GM10266 (cell line): ENCODE data around the gene CLTA.
"Not testable (repeated sequence)": the region's sequence is repeated elsewhere in the genome, so short reads cannot be mapped to it uniquely, and the experiment has no call there.

Source experiments
- DNase-seq: peaks from one replicate; pipeline ENCODE4 v3.0.0; 2012; ENCODE audit errors: extremely low spot score
- TF ChIP-seq, protein P1 (sequence below): IDR thresholded peaks from 2 replicates; pipeline ENCODE4 v1.5.1; 2012; ENCODE audit warnings: mild to moderate bottlenecking, low read depth; ENCODE audit not compliant: control insufficient read depth, insufficient read depth; ENCODE audit errors: missing control alignments

The CLTA gene

DNA sequence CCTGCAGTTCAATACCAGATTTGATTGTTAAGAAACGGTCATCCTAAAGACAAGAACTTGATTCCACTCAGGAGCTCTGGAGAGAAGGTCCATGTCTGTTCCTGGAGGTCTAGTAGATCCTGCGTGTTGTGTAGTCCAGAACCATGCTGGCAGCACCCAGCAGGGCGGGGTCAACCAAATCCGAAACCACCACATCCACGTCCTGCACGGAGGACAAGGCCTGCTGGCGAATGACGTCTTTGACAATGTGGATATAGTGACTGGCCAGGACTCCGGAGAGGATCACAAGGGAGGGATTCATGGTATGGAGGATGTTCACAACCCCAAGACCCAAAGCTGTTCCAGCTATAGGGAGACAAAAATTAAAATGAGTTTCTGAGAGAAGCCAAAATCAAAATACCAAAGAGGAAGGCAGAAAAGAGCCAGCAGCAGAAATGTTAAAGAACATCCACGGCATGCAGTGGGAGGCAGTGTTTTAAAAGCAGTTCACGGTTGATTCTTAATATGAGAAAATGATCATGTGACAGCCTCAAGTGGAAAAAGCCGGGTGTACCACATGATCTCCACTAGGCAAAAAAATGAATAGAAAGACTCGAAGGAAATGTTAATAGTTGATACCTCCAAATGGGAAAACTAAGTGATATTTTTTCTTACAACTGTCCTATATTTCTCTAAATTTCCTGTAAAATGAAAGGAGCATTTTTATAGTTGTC is 26.7 kb downstream of the CLTA start:
- DNase-seq: no peak
- TF ChIP-seq, protein P1, sequence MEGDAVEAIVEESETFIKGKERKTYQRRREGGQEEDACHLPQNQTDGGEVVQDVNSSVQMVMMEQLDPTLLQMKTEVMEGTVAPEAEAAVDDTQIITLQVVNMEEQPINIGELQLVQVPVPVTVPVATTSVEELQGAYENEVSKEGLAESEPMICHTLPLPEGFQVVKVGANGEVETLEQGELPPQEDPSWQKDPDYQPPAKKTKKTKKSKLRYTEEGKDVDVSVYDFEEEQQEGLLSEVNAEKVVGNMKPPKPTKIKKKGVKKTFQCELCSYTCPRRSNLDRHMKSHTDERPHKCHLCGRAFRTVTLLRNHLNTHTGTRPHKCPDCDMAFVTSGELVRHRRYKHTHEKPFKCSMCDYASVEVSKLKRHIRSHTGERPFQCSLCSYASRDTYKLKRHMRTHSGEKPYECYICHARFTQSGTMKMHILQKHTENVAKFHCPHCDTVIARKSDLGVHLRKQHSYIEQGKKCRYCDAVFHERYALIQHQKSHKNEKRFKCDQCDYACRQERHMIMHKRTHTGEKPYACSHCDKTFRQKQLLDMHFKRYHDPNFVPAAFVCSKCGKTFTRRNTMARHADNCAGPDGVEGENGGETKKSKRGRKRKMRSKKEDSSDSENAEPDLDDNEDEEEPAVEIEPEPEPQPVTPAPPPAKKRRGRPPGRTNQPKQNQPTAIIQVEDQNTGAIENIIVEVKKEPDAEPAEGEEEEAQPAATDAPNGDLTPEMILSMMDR: no peak

DNA sequence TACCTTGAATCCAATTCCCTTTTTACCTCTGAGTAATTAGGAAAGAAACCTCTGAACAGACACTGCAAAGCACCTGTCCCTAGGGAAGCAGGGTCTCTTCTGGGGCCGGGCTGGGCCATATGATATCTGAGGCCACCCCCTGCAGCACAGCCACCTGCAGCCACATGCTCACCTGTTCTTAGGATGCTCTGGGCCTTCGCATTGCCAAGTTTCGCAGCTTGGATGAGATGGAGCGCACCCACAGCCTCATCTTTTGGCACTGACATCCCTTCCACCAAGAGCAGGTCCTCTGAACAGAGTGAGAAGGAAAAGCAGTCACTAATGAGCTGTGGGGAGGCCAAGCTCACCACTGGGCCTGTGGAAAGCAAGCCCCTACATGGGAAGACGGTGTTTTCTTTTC is 27.3 kb downstream of the CLTA start:
- TF ChIP-seq, protein P1: no peak
- DNase-seq: no peak

DNA sequence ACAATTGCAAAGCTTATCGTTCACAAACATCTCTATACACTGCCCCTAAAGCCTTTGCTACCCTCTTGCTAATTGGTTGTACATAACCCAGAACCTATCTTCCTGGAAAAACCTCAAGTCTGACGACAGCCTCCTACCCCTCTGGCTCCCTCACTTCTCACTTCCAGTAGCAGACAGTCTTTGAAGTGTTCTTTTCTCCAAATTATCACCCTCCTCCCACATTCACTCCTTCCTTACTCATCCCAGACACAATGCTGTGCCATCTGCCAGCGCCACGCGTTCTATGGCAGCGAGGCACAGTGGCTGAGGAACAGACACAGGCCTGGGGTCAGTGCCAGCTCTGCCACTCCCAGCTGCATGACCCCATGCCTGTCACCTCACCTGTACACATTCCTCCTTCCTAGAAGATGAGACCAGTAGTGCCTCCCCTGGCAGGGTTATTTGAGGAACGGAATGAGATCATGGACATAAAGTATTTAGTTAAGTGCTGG is 27.7 kb downstream of the CLTA start:
- DNase-seq: no peak

DNA sequence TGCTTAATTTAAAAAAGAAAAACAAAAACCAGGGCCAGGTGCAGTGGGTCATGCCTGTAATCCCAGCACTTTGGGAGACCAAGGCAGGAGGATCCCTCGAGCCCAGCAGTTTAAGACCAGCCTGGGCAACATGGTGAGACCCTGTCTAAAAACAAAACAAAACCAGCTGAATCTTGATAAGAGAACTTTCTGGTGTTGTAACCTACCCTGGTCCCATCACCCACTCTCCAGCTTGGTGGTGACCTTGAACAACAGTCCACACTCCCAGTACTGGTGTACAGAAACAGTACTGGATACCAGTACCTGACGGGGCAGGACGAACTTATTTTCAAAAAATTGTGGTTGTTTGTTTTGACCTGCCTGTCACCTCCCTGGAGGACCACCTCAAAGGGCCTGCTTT is 30.9 kb downstream of the CLTA start:
- no peak for DNase-seq

More for the DNA sequence above, 27.7 kb downstream of the CLTA start:
- TF ChIP-seq, protein P1: no peak

DNA sequence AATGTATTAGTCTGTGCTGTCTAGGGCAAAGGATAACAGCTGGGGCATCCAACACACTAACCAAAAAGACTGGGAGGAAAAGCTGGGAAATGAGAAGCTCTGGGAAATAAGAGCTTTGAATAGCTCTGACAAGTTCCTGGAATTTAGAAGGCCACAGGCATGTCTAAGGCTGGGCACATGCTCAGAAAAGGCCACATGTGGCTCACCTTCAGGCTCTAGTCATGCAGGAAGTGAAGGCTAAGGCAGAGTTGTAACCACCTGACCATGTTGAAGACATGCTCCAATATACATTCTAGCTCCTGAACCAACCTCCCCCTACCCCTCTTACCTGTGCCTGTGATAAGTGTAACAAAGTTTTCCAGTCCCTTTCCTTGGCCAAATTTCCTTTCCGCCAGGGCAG is 31.7 kb downstream of the CLTA start:
- TF ChIP-seq, protein P1: no peak
- DNase-seq: no peak

More for the DNA sequence above, 30.9 kb downstream of the CLTA start:
- TF ChIP-seq, protein P1: no peak

DNA sequence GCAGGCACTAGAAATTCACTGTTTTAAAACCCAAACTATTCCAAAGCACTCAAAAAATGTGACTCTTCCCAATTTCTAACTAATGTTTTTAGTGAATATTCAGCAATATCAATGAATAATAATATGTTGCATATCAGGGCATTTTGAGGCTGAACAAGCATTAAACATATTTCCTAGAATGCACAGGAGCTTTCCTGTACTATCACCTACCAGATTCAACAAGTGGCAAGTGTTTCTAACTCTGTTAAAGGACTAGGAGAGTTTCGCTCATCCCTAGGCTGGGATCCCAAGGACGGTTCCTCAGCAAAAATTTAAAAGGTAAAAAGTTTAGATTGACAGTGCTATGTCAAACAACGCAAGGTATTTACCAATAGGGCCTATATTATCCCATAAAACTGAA is 46.5 kb downstream of the CLTA start:
- TF ChIP-seq, protein P1: no peak
- no peak for DNase-seq

DNA sequence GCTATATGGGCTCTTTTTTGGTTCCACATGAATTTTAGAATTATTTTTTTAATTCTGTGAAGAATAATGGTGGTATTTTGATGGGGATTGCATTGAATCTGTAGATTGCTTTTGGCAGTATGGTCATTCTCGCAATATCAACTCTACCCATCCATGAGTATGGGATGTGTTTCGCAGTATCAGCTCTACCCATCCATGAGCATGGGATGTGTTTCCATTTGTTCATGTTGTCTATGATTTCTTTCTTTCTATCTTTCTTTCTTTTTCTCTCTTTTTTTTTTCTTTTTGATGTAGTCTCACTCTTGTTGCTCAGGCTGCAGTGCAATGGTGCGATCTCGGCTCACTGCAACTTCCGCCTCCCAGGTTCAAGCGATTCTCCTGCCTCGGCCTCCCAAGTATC is 48.5 kb downstream of the CLTA start:
- DNase-seq: not testable (repeated sequence)

DNA sequence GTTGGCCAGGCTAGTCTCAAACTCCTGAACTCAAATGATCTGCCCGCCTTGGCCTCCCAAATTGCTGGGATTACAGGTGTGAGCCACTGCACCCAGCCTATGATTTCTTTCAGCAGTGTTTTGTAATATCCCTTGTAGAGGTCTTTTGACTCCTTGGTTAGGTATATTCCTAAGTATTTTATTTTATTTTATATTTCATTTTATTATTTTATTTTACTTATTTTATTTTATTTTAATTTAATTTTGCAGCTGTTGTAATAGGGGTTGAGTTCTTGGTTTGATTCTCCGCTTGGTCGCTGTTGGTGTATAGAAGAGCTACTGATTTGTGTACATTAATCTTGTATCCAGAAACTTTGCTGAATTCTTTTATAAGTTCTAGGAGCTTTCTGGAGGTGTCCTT is 49.0 kb downstream of the CLTA start:
- not testable (repeated sequence) for DNase-seq
